HG02642 (cell line): Measurements from ENCODE around the gene PDE10A.

Experiments
- ATAC-seq: cut with Tn5 transposase; IDR thresholded peaks from one replicate; pipeline ENCODE4 v1.9.1; 2021; ENCODE audit warnings: mild to moderate bottlenecking; ENCODE audit not compliant: unreplicated experiment, poor library complexity

PDE10A gene

GRCh38 chr6:165446331-165446730, 216.7 kb downstream of the PDE10A start:
- ATAC-seq, result no peak

GRCh38 chr6:165443462-165443861, 219.6 kb downstream of the PDE10A start:
- no peak for ATAC-seq

GRCh38 chr6:165441181-165441580, 221.9 kb downstream of the PDE10A start:
- no peak for ATAC-seq

- ATAC-seq, result no peak
Observed at GRCh38 chr6:165439928-165440554, 223.0 kb downstream of the PDE10A start.

GRCh38 chr6:165426892-165427291, 236.1 kb downstream of the PDE10A start:
- no peak for ATAC-seq

GRCh38 chr6:165422192-165422591, 240.8 kb downstream of the PDE10A start:
- ATAC-seq, result no peak

GRCh38 chr6:165417278-165417865, 245.7 kb downstream of the PDE10A start:
- ATAC-seq, result no peak

GRCh38 chr6:165404697-165405096, 258.3 kb downstream of the PDE10A start:
- ATAC-seq, result no peak

GRCh38 chr6:165404296-165404695, 258.7 kb downstream of the PDE10A start:
- ATAC-seq, result no peak

GRCh38 chr6:165403006-165403595, 259.9 kb downstream of the PDE10A start:
- no peak for ATAC-seq

- no peak for ATAC-seq
Observed at GRCh38 chr6:165401092-165401491, 261.9 kb downstream of the PDE10A start.

GRCh38 chr6:165390475-165390874, 272.6 kb downstream of the PDE10A start:
- no peak for ATAC-seq

- ATAC-seq, result no peak
Observed at GRCh38 chr6:165389534-165389933, 273.5 kb downstream of the PDE10A start.

- no peak for ATAC-seq
Observed at GRCh38 chr6:165383323-165383722, 279.7 kb downstream of the PDE10A start.

GRCh38 chr6:165376100-165376499, 286.9 kb downstream of the PDE10A start:
- no peak for ATAC-seq

- ATAC-seq, result no peak
Observed at GRCh38 chr6:165365371-165365770, 297.7 kb downstream of the PDE10A start.

- ATAC-seq, result no peak
Observed at GRCh38 chr6:165345700-165346099, 317.3 kb downstream of the PDE10A start.

- no peak for ATAC-seq
Observed at GRCh38 chr6:165340532-165340931, 322.5 kb downstream of the PDE10A start.

- ATAC-seq, result no peak
Observed at GRCh38 chr6:165325609-165326008, 337.4 kb downstream of the PDE10A start.

- no peak for ATAC-seq
Observed at GRCh38 chr6:165321555-165322145, 341.4 kb downstream of the PDE10A start.

GRCh38 chr6:165321150-165321549, 341.9 kb downstream of the PDE10A start:
- no peak for ATAC-seq

- no peak for ATAC-seq
Observed at GRCh38 chr6:165317723-165318122, 345.3 kb downstream of the PDE10A start.
